K562 (cell line): ENCODE measurements around the gene ZNF552. TPM values are rescaled to one million over a fixed set of nuclear protein-coding genes. Genes with fewer than 3 reads are reported as not detected.

Experiments
- ATAC-seq: fragments of 200-7000 bp; cut with Tn5 transposase; 3 replicates; pipeline ENCODE4 v1.9.1; 2020; ENCODE audit warnings: moderate library complexity
- BruUV-seq: library from RNA; stranded (reverse); fragments of 400-500 nt; replicated peaks from 2 replicates; lab custom pipeline; 2021; lab: Mats Ljungman, UMichigan
- CTCF ChIA-PET: fragments of 300-600 bp; formaldehyde crosslinking; extraction: SDS; loops from one replicate; lab custom pipeline; 2021; ENCODE audit warnings: low intra/inter-chr PET ratio; lab: Yijun Ruan, JAX
- POLR2A ChIA-PET: fragments of 300-600, 350-650 bp; sonication (Branson Sonifier 250); formaldehyde crosslinking; extraction: SDS; loops from one replicate; lab custom pipeline; 2021; ENCODE audit warnings: antibody characterized with exemption, inconsistent platforms; lab: Yijun Ruan, JAX
- DNase-seq, 4 experiments: peaks; one replicate each; pipeline versions ENCODE4 v3.0.0 to v3.0.0-alpha.2; 2011 to 2018; ENCODE audit warnings: low spot score in 3 of 4, mixed read lengths in 3 of 4; ENCODE audit errors: extremely low read depth in 1 of 4
- FAIRE-seq: peaks from 2 replicates; lab custom pipeline; 2011; peaks lifted over from hg19 to GRCh38; lab: Jason Lieb, UNC
- H2AFZ ChIP-seq: 2 replicates; pipeline ENCODE4 v1.6.0; 2011; ENCODE audit warnings: low read depth, low read length, control low read depth, inconsistent platforms
- H3K27ac ChIP-seq: fragments of 200-600 bp; 3 replicates; pipeline ENCODE4 v1.8.0; 2011; ENCODE audit warnings: low read depth, mild to moderate bottlenecking, control low read depth, inconsistent platforms, low read length, moderate library complexity, mixed read lengths; ENCODE audit errors: extremely low read depth
- H3K27me3 ChIP-seq, 2 experiments: fragments of 300-600 bp in 1 of 2; 2 replicates in 1 of 2; 3 replicates in 1 of 2; pipeline versions ENCODE4 v1.6.0 to v1.8.0; 2011; ENCODE audit warnings: inconsistent platforms in 2 of 2, low read length in 2 of 2, mild to moderate bottlenecking in 1 of 2, mixed read lengths in 1 of 2, moderate library complexity in 1 of 2; ENCODE audit not compliant: control insufficient read depth in 2 of 2, insufficient read depth in 2 of 2
- H3K36me3 ChIP-seq: fragments of 300-600 bp; 3 replicates; pipeline ENCODE4 v1.8.0; 2011; ENCODE audit warnings: mild to moderate bottlenecking, low read length, inconsistent platforms; ENCODE audit not compliant: control insufficient read depth, insufficient read depth
- H3K4me1 ChIP-seq, 2 experiments: fragments of 200-600 bp in 1 of 2; replicated peaks in 1 of 2; 2 replicates in 1 of 2; 3 replicates in 1 of 2; pipeline versions ENCODE4 v1.5.1 to v1.8.0; 2011; ENCODE audit warnings: inconsistent platforms in 2 of 2, low read length in 2 of 2, mild to moderate bottlenecking in 1 of 2, mixed read lengths in 1 of 2, moderate library complexity in 1 of 2; ENCODE audit not compliant: control insufficient read depth in 2 of 2, insufficient read depth in 2 of 2
- H3K4me2 ChIP-seq: 2 replicates; pipeline ENCODE4 v1.6.1; 2011; ENCODE audit warnings: low read length, control low read depth, inconsistent platforms, mixed read lengths; ENCODE audit not compliant: insufficient read depth
- H3K4me3 ChIP-seq: fragments of 200-600 bp; sonication (generic), shearing (Covaris generic); 2 replicates; pipeline ENCODE4 v1.5.1; 2016; ENCODE audit warnings: control low read depth, inconsistent platforms
- H3K79me2 ChIP-seq: fragments of 200-600 bp; 3 replicates; pipeline ENCODE4 v1.8.0; 2011; ENCODE audit warnings: low read length, inconsistent platforms; ENCODE audit not compliant: control insufficient read depth, insufficient read depth
- H3K9ac ChIP-seq, 2 experiments: 2 replicates each; pipeline versions ENCODE4 v1.6.0 to v1.6.1; 2011; ENCODE audit warnings: low read depth in 2 of 2, low read length in 2 of 2, control low read depth in 1 of 2, inconsistent platforms in 1 of 2, mild to moderate bottlenecking in 1 of 2, mixed read lengths in 1 of 2; ENCODE audit not compliant: insufficient read depth in 1 of 2
- H3K9me1 ChIP-seq: one replicate; pipeline ENCODE4 v1.6.0; 2011; ENCODE audit warnings: inconsistent platforms, mild to moderate bottlenecking, low read length, moderate library complexity; ENCODE audit not compliant: control insufficient read depth, insufficient read depth
- H3K9me3 ChIP-seq: replicated peaks from 2 replicates; pipeline ENCODE4 v1.5.1; 2011; ENCODE audit warnings: low read depth, low read length, inconsistent platforms; ENCODE audit not compliant: control insufficient read depth, insufficient read depth
- H4K20me1 ChIP-seq: replicated peaks from 2 replicates; pipeline ENCODE4 v1.6.1; 2011; ENCODE audit warnings: low read length, inconsistent platforms, mixed read lengths; ENCODE audit not compliant: control insufficient read depth, insufficient read depth
- WGBS: fragments of 100-300 bp; shearing (Covaris generic); methylation state at CpG from one replicate; pipeline ENCODE4 v1.1.6; 2016; ENCODE audit warnings: low coverage, mixed read lengths; ENCODE audit not compliant: insufficient coverage; ENCODE audit errors: missing lambda C conversion rate; 5-methylcytosine and 5-hydroxymethylcytosine counted together
- in situ Hi-C: fragments of 300-500 bp; cut with MboI; formaldehyde crosslinking; loops from 4 replicates; pipeline ENCODE4 v1.15.0; 2018; ENCODE audit warnings: inconsistent platforms, mixed read lengths
- intact Hi-C: fragments of 100-400 bp; cut with micrococcal nuclease; formaldehyde crosslinking; loops from 2 replicates; pipeline ENCODE4 v1.14.2; 2022
- polyA plus RNA-seq, 8 experiments: library from polyadenylated mRNA; depleted of rRNA in 4 of 8; stranded (reverse) in 5 of 8; unstranded in 3 of 8; fragments of >200 nt; fragmentation: Nextera tagmentation in 2 of 8; fragmentation: Illumina TruSeq in 1 of 8; extraction: Ambion mirVana in 2 of 8; extraction: Trizol in 1 of 8; gene quantifications; 2 replicates each; pipeline versions ENCODE4 v1.2.1 to v1.2.3, GENCODE V29; 2011 to 2014; ENCODE audit warnings: inconsistent platforms in 1 of 8, missing spikeins in 1 of 8
- total RNA-seq, 7 experiments: library from RNA; depleted of rRNA in 6 of 7; stranded (reverse); fragments of >200 nt in 6 of 7; fragmentation: Illumina TruSeq in 2 of 7; extraction: Trizol in 2 of 7; gene quantifications; 2 replicates each; pipeline versions ENCODE4 v1.2.1 to v1.2.3, GENCODE V29; 2011 to 2021; ENCODE audit warnings: low replicate concordance in 1 of 7
- TF ChIP-seq, protein P1 (sequence below): sonication (generic); formaldehyde crosslinking; IDR thresholded peaks from 2 replicates; pipeline ENCODE4 v1.5.0; 2020; ENCODE audit warnings: missing genetic modification reagents
- TF ChIP-seq, protein P2 (sequence below): fragments of 450-650 bp; IDR thresholded peaks from 2 replicates; pipeline ENCODE4 v1.6.1; 2016; ENCODE audit warnings: low read depth

Gene ZNF552
- total and polyA plus RNA-seq, 9 of the 15 experiments (the other 6 are each of a cell fraction or from before 2014, with no cell fraction given) = 4.4 to 12.4 (median 8.5) TPM

- Histone ChIP-seq H3K36me3 (peaks cover 28% of the 10 kb centered on the region), H3K9me1 (no peaks in the 10 kb centered on the region), H3K79me2 (peaks cover 55% of the 10 kb centered on the region), H3K9ac (no peak overlapping the region; a peak in 1 of 4 replicates), H4K20me1 (no peaks in the 10 kb centered on the region), H3K27ac (no peak overlapping the region; the same call in 2 of the 3 replicates)
- DNase-seq = peak in 1 of 4 experiments; percentile 27
- BruUV-seq = no TSS peak
- WGBS = 84% methylated on average over 5 of the region's 7 CpGs
- intact Hi-C loops = no loop called here
- no peak for ATAC-seq
- TF ChIP-seq, protein P1, sequence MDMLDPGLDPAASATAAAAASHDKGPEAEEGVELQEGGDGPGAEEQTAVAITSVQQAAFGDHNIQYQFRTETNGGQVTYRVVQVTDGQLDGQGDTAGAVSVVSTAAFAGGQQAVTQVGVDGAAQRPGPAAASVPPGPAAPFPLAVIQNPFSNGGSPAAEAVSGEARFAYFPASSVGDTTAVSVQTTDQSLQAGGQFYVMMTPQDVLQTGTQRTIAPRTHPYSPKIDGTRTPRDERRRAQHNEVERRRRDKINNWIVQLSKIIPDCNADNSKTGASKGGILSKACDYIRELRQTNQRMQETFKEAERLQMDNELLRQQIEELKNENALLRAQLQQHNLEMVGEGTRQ (CRISPR knock-in tag) = peak; percentile 9; the same call in 1 of the 2 replicates
- TF ChIP-seq, protein P2, sequence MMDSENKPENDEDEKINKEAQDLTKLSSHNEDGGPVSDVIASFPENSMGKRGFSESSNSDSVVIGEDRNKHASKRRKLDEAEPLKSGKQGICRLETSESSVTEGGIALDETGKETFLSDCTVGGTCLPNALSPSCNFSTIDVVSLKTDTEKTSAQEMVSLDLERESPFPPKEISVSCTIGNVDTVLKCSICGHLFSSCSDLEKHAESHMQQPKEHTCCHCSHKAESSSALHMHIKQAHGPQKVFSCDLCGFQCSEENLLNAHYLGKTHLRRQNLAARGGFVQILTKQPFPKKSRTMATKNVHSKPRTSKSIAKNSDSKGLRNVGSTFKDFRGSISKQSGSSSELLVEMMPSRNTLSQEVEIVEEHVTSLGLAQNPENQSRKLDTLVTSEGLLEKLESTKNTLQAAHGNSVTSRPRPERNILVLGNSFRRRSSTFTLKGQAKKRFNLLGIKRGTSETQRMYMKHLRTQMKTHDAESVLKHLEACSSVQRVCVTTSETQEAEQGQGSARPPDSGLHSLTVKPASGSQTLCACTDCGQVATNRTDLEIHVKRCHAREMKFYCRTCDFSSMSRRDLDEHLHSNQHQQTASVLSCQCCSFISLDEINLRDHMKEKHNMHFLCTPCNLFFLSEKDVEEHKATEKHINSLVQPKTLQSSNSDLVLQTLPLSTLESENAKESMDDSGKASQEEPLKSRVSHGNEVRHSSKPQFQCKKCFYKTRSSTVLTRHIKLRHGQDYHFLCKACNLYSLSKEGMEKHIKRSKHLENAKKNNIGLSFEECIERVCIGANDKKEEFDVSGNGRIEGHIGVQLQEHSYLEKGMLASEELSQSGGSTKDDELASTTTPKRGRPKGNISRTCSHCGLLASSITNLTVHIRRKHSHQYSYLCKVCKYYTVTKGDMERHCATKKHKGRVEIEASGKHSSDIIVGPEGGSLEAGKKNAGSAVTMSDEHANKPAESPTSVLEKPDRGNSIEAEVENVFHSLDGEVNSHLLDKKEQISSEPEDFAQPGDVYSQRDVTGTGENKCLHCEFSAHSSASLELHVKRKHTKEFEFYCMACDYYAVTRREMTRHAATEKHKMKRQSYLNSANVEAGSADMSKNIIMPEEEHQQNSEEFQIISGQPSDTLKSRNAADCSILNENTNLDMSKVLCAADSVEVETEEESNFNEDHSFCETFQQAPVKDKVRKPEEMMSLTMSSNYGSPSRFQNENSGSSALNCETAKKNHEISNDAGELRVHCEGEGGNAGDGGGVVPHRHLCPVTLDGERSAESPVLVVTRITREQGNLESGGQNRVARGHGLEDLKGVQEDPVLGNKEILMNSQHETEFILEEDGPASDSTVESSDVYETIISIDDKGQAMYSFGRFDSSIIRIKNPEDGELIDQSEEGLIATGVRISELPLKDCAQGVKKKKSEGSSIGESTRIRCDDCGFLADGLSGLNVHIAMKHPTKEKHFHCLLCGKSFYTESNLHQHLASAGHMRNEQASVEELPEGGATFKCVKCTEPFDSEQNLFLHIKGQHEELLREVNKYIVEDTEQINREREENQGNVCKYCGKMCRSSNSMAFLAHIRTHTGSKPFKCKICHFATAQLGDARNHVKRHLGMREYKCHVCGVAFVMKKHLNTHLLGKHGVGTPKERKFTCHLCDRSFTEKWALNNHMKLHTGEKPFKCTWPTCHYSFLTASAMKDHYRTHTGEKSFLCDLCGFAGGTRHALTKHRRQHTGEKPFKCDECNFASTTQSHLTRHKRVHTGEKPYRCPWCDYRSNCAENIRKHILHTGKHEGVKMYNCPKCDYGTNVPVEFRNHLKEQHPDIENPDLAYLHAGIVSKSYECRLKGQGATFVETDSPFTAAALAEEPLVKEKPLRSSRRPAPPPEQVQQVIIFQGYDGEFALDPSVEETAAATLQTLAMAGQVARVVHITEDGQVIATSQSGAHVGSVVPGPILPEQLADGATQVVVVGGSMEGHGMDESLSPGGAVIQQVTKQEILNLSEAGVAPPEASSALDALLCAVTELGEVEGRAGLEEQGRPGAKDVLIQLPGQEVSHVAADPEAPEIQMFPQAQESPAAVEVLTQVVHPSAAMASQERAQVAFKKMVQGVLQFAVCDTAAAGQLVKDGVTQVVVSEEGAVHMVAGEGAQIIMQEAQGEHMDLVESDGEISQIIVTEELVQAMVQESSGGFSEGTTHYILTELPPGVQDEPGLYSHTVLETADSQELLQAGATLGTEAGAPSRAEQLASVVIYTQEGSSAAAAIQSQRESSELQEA = no peak
- TF ChIP-seq, all 486 proteins: peak for 1
- H3K27me3 ChIP-seq = no peaks in the 10 kb centered on the region
- H3K4me1 ChIP-seq = peaks cover 4 to 22% of the 10 kb centered on the region in 2 experiments; a peak in 3 of 5 replicates
- in situ Hi-C loops = no loop called here
- FAIRE-seq = peak; percentile 58
- ChIA-PET CTCF (no interaction called here), POLR2A (interaction anchor here (0.9 to 1.6 kb wide), 2 partner anchors 31 to 32 kb away, joined by 3 to 9 read pairs; partner anchors contain the start of gene ZNF587)
- H2AFZ ChIP-seq = 0 out of 2 replicates have a peak overlapping the region, but pooled peaks have one; percentile 25
- peak overlapping the region; percentile 83; the same call in 1 of the 2 replicates for H3K4me2 ChIP-seq
- no peak overlapping the region for H3K4me3 ChIP-seq
- no peaks in the 10 kb centered on the region for H3K9me3 ChIP-seq
Observed at GRCh38 chr19:57818378-57818777, 3.7 kb upstream of the ZNF552 start.
